Esophagus (tissue), 2 donors: ENCODE measurements around the gene RABGAP1. TPM values are rescaled to one million over a fixed set of nuclear protein-coding genes. Genes with fewer than 3 reads are reported as not detected.

Source experiments
- H3K27ac ChIP-seq, 2 donors: one replicate each; pipeline ENCODE4 v1.5.1; 2013; ENCODE audit warnings: low read depth in 2 of 2, mild to moderate bottlenecking in 2 of 2, inconsistent platforms in 1 of 2, low read length in 1 of 2, moderate library complexity in 1 of 2
- H3K27me3 ChIP-seq, 2 donors: one replicate each; pipeline ENCODE4 v1.6.1; 2013; ENCODE audit warnings: low read length in 2 of 2, control low read depth in 1 of 2, mild to moderate bottlenecking in 1 of 2; ENCODE audit not compliant: insufficient read depth in 2 of 2, control insufficient read depth in 1 of 2
- H3K36me3 ChIP-seq, 2 donors: one replicate each; pipeline ENCODE4 v1.6.1; 2013; ENCODE audit warnings: low read length in 1 of 2; ENCODE audit not compliant: control insufficient read depth in 2 of 2, insufficient read depth in 2 of 2
- H3K4me1 ChIP-seq, 2 donors: one replicate each; pipeline ENCODE4 v1.6.1; 2013; ENCODE audit warnings: low read length in 1 of 2; ENCODE audit not compliant: control insufficient read depth in 2 of 2, insufficient read depth in 2 of 2
- H3K4me3 ChIP-seq, 2 donors: one replicate each; pipeline ENCODE4 v1.5.1; 2013; ENCODE audit warnings: low read length in 2 of 2, mild to moderate bottlenecking in 2 of 2, low read depth in 1 of 2, moderate library complexity in 1 of 2
- H3K9me3 ChIP-seq, 2 donors: one replicate each; pipeline ENCODE4 v1.6.1; 2013; ENCODE audit warnings: mild to moderate bottlenecking in 2 of 2, low read depth in 1 of 2, low read length in 1 of 2, moderate library complexity in 1 of 2; ENCODE audit not compliant: control insufficient read depth in 2 of 2, insufficient read depth in 1 of 2
- WGBS, 2 donors: extraction: QIAGEN DNeasy Blood & Tissue Kit; methylation state at CpG; one replicate each; pipeline ENCODE4 v1.1.7; 2013; 5-methylcytosine and 5-hydroxymethylcytosine counted together
- polyA plus RNA-seq, 2 donors: library from polyadenylated mRNA; stranded (reverse); fragments of 200-250 nt; gene quantifications; one replicate each; pipeline ENCODE4 v1.2.3, GENCODE V29; 2013
- donor health status: healthy with polysubstance abuse.
- donor health status: Bipolar disorder and iron deficiency.

Gene RABGAP1
- polyA plus RNA-seq, 2 donors = 12.0 to 16.4 TPM

DNA sequence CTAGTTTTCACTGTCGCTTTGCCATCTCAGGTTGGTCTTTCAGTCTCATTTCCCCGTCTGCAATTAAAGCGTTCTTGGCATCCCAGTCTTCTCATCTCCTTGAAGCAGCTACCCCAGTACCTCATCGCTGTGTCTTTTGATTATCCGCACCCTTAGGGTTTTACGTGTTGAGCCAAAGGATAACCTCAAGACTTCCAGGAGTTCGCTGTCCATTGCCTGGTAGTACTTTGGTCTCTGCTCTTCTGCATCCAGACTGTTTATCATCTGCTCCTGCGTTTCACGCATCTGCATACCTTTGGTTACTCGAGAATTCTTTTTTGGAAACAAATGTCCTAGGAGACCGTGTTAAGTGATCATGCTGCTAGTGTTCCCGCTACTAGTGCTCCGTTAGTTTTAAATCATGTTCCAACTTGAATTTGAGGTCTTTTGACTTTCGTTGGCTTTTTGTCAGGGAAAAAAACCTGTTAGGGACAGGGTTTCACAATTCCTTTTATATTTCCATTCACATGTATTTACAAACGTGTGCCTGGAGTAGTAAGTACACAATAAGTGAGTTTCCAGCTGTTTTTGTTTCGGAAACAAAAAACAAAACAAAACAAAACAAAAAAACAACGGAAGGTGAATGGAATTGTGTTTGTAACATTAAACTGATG lies 888 bp downstream of the RABGAP1 start:
- 6 to 9% methylated on average over 17 of the region's 17 CpGs for WGBS, 2 donors
- Histone ChIP-seq H3K36me3 (peaks cover 2 to 3% of the 10 kb centered on the region in 2 donors), H3K9me3 (no peaks in the 10 kb centered on the region), H3K27ac (peak overlapping the region; percentile 97 to 99), H3K4me3 (peak overlapping the region; percentile 80 to 84), H3K4me1 (no peaks in the 10 kb centered on the region), H3K27me3 (no peaks in the 10 kb centered on the region)

GRCh38 chr9:122944960-122945888 lies 4.4 kb downstream of the RABGAP1 start:
- no peaks in the 10 kb centered on the region for H3K9me3 ChIP-seq
- 54 to 65% methylated on average over 4 of the region's 4 CpGs for WGBS, 2 donors
- no peak overlapping the region for H3K4me3 ChIP-seq
- H3K27ac ChIP-seq = no peak overlapping the region
- no peaks in the 10 kb centered on the region for H3K27me3 ChIP-seq
- no peaks in the 10 kb centered on the region for H3K36me3 ChIP-seq
- no peaks in the 10 kb centered on the region for H3K4me1 ChIP-seq

- Histone ChIP-seq H3K4me1 (no peaks in the 10 kb centered on the region), H3K27me3 (no peaks in the 10 kb centered on the region), H3K27ac (no peak overlapping the region), H3K4me3 (no peak overlapping the region), H3K9me3 (no peaks in the 10 kb centered on the region), H3K36me3 (no peaks in the 10 kb centered on the region)
- WGBS, 2 donors = 65 to 66% methylated on average over 1 of the region's 1 CpG
These were observed 5.7 kb downstream of the RABGAP1 start for GRCh38 chr9:122946461-122947005.

DNA sequence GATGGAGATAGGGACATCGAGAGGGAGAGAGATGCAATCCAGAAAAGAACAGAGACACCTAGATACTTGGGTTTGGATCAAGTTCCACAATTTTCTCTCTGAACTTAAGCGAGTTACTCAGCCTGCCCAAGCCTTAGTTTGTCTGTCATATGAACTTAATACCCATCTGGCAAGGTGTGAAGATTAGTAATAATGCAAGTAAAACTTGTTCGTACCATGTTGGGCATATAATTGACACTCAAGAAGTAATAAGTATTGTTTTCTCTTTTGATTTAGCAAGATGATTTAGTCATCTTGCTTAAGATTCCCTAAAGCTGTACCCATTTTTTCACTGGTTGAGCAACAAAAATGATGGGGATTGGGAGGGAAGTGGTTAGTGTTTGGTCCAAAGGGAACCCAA lies 7.5 kb downstream of the RABGAP1 start:
- H3K36me3 ChIP-seq = no peaks in the 10 kb centered on the region
- peak overlapping the region; percentile 1 to 77 for H3K27ac ChIP-seq
- no peaks in the 10 kb centered on the region for H3K9me3 ChIP-seq
- 49 to 54% methylated on average over 3 of the region's 3 CpGs for WGBS, 2 donors
- H3K4me3 ChIP-seq = peak overlapping the region in 1 of 2 donors; percentile 28
- no peaks in the 10 kb centered on the region for H3K27me3 ChIP-seq
- H3K4me1 ChIP-seq = no peaks in the 10 kb centered on the region

DNA sequence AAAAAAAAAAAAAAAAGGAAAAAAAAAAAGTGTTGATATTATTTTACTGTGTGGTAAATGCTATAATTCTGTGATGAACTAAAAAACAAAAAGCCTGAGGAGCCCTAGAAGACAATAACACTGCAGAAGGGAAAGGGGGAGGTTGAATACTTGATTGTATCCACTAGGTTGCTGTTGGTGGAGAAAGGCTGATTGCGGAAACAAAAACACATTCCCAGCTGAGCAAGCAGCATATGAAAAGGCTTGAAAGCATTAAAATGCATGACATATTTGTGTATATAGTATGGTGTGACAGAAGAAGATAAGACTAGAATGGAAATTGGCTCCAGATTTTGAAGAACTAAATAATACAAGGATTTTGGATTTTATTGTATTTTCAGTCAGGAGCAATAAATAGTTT lies 8.9 kb downstream of the RABGAP1 start:
- H3K27ac ChIP-seq = no peak overlapping the region
- no peak overlapping the region for H3K4me3 ChIP-seq
- no peaks in the 10 kb centered on the region for H3K4me1 ChIP-seq
- H3K9me3 ChIP-seq = no peaks in the 10 kb centered on the region
- no peaks in the 10 kb centered on the region for H3K36me3 ChIP-seq
- 88 to 95% methylated on average over 1 of the region's 1 CpG for WGBS, 2 donors
- H3K27me3 ChIP-seq = no peaks in the 10 kb centered on the region

GRCh38 chr9:122950263-122950662 lies 9.4 kb downstream of the RABGAP1 start:
- Histone ChIP-seq H3K27ac (no peak overlapping the region), H3K36me3 (no peaks in the 10 kb centered on the region), H3K9me3 (no peaks in the 10 kb centered on the region), H3K4me3 (no peak overlapping the region), H3K4me1 (no peaks in the 10 kb centered on the region), H3K27me3 (no peaks in the 10 kb centered on the region)
- 80 to 89% methylated on average over 3 of the region's 3 CpGs for WGBS, 2 donors

GRCh38 chr9:122951056-122951455 lies 10.2 kb downstream of the RABGAP1 start:
- H3K27me3 ChIP-seq = no peaks in the 10 kb centered on the region
- no peak overlapping the region for H3K27ac ChIP-seq
- no peaks in the 10 kb centered on the region for H3K4me1 ChIP-seq
- WGBS, 2 donors = 94 to 100% methylated on average over 1 of the region's 1 CpG
- H3K4me3 ChIP-seq = no peak overlapping the region
- no peaks in the 10 kb centered on the region for H3K9me3 ChIP-seq
- no peaks in the 10 kb centered on the region for H3K36me3 ChIP-seq

DNA sequence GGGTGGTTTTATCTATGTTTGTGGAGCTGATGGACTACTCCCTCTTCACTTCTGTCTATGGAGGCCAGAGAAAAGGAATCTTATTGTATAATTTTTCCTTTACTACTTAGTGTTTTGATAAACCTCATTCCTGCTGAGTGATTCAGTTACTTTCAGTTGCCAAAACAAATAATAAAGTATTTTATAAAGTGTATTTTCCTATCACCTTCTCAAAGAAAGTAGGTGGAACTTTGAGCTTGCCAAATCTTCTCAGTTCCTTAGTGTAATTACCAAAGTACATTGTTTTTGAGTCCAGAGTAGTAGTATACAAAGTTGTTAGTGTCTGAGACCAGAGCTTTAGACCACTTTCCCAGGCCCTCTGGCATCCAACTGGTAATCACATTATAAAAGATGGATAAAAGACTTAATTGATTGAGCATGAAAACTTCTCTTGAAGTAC lies 13.5 kb downstream of the RABGAP1 start:
- Histone ChIP-seq H3K4me1 (no peaks in the 10 kb centered on the region), H3K36me3 (peaks cover 0 to 2% of the 10 kb centered on the region in 2 donors), H3K9me3 (no peaks in the 10 kb centered on the region), H3K4me3 (no peak overlapping the region), H3K27ac (no peak overlapping the region), H3K27me3 (no peaks in the 10 kb centered on the region)

DNA sequence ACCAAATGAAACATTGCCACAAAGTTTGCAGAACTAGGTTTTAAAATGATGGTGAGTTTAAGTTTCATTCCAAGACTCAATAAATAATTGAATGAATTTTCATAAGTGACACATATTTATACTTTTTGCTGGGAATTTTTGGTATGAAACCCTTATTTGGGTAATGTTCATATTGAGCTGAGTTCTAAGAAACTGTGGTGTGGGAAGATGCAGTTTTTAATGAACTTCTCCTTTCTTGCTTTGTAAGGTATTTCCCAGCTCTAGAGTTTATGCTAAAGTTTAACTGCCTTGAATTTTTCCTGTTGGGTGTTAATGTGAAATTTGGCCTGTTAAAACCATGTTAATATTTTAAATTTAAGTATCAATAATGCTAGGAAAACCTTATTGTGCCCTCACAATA lies 15.1 kb downstream of the RABGAP1 start:
- Histone ChIP-seq H3K27ac (no peak overlapping the region), H3K4me3 (no peak overlapping the region), H3K4me1 (no peaks in the 10 kb centered on the region), H3K27me3 (no peaks in the 10 kb centered on the region), H3K9me3 (no peaks in the 10 kb centered on the region), H3K36me3 (peaks cover 2 to 5% of the 10 kb centered on the region in 2 donors)
